KOPT-K1 (cell line): ENCODE results near the gene DACH1.

Source experiments
- H3K27ac ChIP-seq: fragments of 200-600 bp; sonication (generic); 2 replicates; pipeline ENCODE4 v1.5.1; 2016; ENCODE audit warnings: antibody characterized with exemption, mild to moderate bottlenecking, low read depth, low read length; ENCODE audit not compliant: poor library complexity, severe bottlenecking
- H3K36me3 ChIP-seq: fragments of 200-600 bp; sonication (generic); 2 replicates; pipeline ENCODE4 v1.5.1; 2017; ENCODE audit warnings: antibody characterized with exemption, mild to moderate bottlenecking, low read length, moderate library complexity; ENCODE audit not compliant: insufficient read depth
- H3K9me3 ChIP-seq: fragments of 200-600 bp; sonication (generic); 2 replicates; pipeline ENCODE4 v1.5.1; 2017; ENCODE audit warnings: antibody characterized with exemption, low read length, mild to moderate bottlenecking; ENCODE audit not compliant: insufficient read depth, poor library complexity, severe bottlenecking

The DACH1 gene

DNA sequence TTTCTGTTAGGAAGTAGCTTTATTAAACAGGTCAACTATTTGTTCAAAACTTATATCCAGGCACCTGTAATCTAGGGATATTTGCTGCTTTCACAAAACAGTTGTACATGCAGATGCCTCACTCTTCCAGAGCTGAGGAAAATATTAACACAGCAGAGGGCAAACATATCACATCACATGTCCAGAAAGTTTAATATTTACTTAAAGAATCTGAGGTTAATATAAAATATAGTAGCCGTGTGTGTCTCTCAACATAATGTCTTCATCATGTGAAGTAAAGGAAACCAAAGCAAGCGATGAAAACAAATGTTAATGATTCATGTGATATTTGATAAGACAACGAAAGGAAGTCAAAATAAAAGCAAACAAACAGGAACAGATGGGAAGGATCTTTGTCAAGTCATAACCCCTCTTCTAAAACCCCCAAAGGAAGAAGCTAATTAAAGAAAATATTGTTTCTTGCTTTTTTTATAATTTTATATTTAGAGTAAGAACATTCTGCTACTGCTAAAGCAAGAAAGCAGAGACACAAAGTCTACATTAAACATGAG lies 418.8 kb downstream of the DACH1 start:
- H3K27ac ChIP-seq, result no peak overlapping the region
- H3K9me3 ChIP-seq, result no peaks in the 10 kb centered on the region
- no peaks in the 10 kb centered on the region for H3K36me3 ChIP-seq

DNA sequence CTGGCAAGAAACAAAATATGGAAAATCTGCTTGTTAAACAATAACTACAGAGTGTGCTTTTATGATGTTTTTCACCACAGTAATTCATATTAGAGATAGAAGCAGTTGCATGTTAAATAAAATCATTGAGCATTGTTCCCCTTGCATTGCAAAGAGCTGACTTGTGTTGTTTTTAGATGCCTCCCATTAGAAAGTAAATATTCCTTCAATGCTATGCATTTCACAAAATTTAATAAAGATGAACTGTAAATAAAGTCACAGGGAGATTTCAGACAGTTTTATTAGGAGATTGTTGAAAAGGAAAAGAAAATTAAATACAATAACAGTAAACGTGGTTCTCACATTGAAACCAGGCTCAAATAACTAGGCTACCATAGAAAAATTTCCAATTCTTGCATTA lies 429.3 kb downstream of the DACH1 start:
- H3K36me3 ChIP-seq, result no peaks in the 10 kb centered on the region
- no peaks in the 10 kb centered on the region for H3K9me3 ChIP-seq
- H3K27ac ChIP-seq, result no peak overlapping the region

DNA sequence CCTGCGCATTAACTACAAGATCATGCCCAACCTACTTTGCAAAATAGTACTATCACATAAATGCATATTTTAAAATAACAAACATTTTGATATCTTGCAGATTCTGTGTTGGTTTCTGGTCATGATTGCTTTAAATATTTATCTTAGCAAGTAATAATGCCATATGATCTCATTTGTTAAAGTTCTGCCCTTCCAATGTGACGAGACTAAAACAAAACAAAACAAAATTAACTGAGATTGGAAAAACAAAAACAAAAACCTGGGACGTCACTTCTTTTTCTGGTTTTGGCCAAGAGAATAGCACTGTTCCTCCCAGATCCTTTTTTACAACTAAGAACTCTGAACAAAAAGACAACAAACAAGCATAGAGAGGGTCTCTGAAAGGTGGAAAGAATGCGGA lies 436.3 kb downstream of the DACH1 start:
- Histone ChIP-seq H3K27ac (no peak overlapping the region), H3K9me3 (no peaks in the 10 kb centered on the region), H3K36me3 (no peaks in the 10 kb centered on the region)

DNA sequence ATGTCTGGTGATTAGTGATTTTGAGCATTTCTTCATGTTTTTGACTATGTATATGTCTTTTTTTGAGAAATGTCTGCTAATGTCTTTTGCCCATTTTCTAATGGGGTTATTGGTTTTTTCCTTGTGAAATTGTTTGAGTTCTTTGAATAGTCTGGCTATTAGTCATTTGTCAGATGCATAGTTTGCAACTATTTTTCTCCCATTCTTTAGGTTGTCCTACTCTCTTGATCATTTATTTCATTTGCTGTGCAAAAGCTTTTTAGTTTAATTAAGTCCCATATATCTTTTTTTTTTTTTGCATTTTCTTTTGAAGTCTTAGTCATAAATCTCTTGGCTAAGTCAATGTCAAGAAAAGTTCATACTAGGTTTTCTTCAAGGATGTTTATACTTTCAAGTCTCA lies 449.8 kb downstream of the DACH1 start:
- Histone ChIP-seq H3K9me3 (no peaks in the 10 kb centered on the region), H3K36me3 (no peaks in the 10 kb centered on the region), H3K27ac (no peak overlapping the region)

DNA sequence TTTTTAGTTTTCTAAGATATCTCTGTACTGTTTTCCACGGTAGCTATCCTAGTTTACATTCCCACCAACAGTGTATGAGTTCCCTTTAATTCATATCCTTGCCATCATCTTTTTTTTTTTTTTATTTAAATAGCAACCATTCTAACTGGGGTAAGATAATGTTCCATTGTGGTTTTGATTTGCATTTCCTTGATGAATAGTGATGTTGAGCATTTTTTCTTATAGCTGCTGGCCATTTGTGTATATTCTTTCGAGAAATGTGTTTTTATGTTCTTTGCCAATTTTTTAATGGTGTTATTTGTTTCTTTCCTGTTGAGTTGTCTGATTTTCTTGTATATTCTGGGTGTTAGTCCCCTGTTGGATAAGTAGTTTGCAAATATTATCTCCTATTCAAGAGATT lies 454.8 kb downstream of the DACH1 start:
- H3K36me3 ChIP-seq, result no peaks in the 10 kb centered on the region

DNA sequence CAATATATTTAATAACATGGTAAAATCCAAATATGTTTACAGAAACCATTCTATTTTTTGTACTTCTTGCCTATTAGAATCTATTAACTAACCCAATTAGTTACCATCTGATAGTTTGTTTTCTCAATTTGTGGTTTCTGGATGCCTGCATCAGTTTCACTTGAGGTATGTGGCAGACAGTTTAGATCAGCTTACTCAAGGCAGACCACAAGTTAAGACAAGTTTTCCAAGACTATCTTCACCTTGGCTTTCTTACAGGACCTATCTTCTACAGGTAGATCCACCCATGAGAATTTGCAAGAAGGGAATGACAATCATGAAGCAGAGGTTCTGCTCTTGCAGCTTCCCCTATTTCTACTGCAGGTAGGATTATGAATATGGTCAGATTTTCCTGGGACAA lies 458.6 kb downstream of the DACH1 start:
- no peaks in the 10 kb centered on the region for H3K36me3 ChIP-seq

More for the DNA sequence above, 454.8 kb downstream of the DACH1 start:
- Histone ChIP-seq H3K27ac (no peak overlapping the region), H3K9me3 (no peaks in the 10 kb centered on the region)

DNA sequence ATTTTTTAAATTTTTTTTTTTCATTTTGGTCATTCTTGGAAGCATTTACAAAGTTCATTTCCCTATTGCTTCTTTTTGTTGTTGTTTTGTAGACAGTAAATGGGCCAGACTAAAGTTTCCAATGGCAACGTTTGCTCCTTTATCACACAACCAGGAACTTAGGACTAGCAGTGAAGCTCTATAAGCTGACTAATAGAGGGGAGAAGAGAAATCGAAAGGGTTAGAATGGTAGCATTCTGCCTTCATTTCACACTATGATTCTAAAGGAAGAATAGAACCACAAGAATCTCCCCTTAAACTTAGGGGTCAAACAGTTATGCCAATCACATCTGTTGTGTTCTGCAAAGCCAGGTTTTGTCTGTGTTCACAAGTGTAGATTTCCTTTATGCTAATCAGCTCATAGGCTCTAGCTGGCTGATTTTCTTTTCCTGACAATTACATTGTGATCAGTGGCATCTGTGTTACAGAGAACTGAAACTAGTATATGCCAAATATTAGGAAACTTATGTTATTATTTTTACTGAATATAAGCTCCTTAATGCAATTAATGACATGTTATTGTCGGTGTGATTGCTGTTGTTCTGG lies 467.3 kb downstream of the DACH1 start:
- H3K27ac ChIP-seq, result no peak overlapping the region
- H3K9me3 ChIP-seq, result no peaks in the 10 kb centered on the region
- no peaks in the 10 kb centered on the region for H3K36me3 ChIP-seq

More for the DNA sequence above, 458.6 kb downstream of the DACH1 start:
- Histone ChIP-seq H3K9me3 (no peaks in the 10 kb centered on the region), H3K27ac (no peak overlapping the region)

DNA sequence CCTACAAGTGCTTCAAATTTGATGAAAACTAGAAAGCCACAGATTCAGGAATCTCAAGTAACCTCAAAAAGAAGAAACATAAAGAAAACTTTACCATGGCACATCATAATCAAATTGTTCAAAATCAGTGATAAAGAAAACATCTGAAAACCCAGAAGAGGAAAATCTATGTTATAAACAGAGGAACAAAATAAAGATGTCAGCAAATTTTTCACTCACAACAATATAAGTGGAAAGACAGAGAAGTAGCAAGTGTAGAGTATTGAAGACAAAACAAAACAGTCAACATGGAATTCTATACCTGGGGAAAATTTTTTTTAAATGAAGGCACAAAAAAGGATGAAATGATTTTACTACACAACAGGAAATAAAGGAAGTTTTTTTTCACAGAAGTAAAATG lies 470.9 kb downstream of the DACH1 start:
- no peak overlapping the region for H3K27ac ChIP-seq
- H3K9me3 ChIP-seq, result no peaks in the 10 kb centered on the region
- H3K36me3 ChIP-seq, result no peaks in the 10 kb centered on the region

DNA sequence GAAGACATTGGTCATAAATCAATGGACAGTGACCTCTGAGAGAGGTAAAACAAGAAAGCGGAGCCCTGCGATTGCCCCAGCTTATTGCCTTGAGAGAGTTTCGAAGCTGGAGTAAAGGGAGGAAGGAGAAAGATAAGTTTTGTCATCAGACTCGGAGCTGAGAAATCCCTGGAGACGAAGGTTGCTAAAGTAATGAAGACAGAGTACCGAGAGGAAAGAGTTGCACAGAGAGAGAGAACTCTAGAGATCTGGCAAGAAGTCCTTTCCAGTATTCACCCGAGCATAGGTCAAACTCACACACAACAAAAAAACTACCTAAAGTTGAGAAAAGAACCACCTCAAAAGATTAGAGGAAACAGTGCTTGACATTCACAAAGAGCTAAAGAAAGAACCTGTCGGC lies 472.0 kb downstream of the DACH1 start:
- H3K27ac ChIP-seq, result no peak overlapping the region
- H3K36me3 ChIP-seq, result no peaks in the 10 kb centered on the region
- H3K9me3 ChIP-seq, result no peaks in the 10 kb centered on the region

DNA sequence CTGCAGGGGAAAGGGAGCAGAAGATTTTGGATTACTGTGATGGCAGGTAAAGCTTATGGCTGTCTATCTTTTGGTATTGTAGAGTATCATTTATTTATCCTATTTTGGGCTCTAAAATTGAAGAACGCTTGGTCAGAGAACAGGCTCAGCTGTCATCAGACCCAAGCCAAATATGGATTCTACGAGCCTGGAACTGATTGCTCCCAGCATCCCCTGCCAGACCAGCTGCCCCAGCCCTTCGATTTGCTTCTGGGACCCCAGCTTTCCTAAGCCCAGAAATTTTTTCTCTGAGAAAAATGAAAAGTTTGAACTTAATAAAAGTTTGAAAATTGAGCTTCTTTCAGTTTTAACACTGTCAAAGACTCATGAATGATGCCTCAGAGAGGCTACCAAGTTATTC lies 472.8 kb downstream of the DACH1 start:
- Histone ChIP-seq H3K27ac (no peak overlapping the region), H3K9me3 (no peaks in the 10 kb centered on the region), H3K36me3 (no peaks in the 10 kb centered on the region)
